GM12878 (cell line): ENCODE data around the gene NHSL1. TPM values are rescaled to one million over a fixed set of nuclear protein-coding genes. Genes with fewer than 3 reads are reported as not detected.

Experiments used
- ATAC-seq: fragments of 200-7000 bp; cut with Tn5 transposase; 3 replicates; pipeline ENCODE4 v1.9.1; 2020; ENCODE audit warnings: mild to moderate bottlenecking, moderate library complexity
- BruUV-seq: library from RNA; stranded (reverse); fragments of 400-500 nt; replicated peaks from 2 replicates; lab custom pipeline; 2021; lab: Mats Ljungman, UMichigan
- CTCF ChIA-PET: fragments of 300-600 bp; sonication (Branson Sonifier 250); formaldehyde crosslinking; extraction: SDS; loops from one replicate; lab custom pipeline; 2021; ENCODE audit warnings: inconsistent platforms; lab: Yijun Ruan, JAX
- POLR2A ChIA-PET: fragments of 350-600 bp; formaldehyde crosslinking; extraction: SDS; loops from one replicate; lab custom pipeline; 2021; ENCODE audit warnings: inconsistent platforms; lab: Charles Lee
- RAD21 ChIA-PET: fragments of 300-600 bp; sonication (Branson Sonifier 250); formaldehyde crosslinking; loops from one replicate; lab custom pipeline; 2023; ENCODE audit warnings: antibody characterized with exemption; ENCODE audit not compliant: unreplicated experiment; lab: Charles Lee
- SMC1A ChIA-PET: fragments of 300-600 bp; sonication (Branson Sonifier 250); formaldehyde crosslinking; loops from one replicate; lab custom pipeline; 2023; ENCODE audit not compliant: unreplicated experiment, uncharacterized antibody; lab: Charles Lee
- DNase-seq: peaks from one replicate; pipeline ENCODE4 v3.0.0-alpha.2; 2011; ENCODE audit warnings: low read depth, low spot score
- FAIRE-seq: peaks from 3 replicates; lab custom pipeline; 2011; peaks lifted over from hg19 to GRCh38; lab: Jason Lieb, UNC
- H2AFZ ChIP-seq: 2 replicates; pipeline ENCODE4 v1.6.0; 2011; ENCODE audit warnings: low read depth, low read length, control low read depth; ENCODE audit not compliant: control insufficient read depth
- H3K27ac ChIP-seq: 2 replicates; pipeline ENCODE4 v1.5.1; 2011; ENCODE audit warnings: control low read depth; ENCODE audit not compliant: control insufficient read depth, insufficient read depth
- H3K27me3 ChIP-seq, 2 experiments: replicated peaks in 1 of 2; 2 replicates each; pipeline versions ENCODE4 v1.6.0 to v1.6.1; 2011; ENCODE audit warnings: low read length in 1 of 2; ENCODE audit not compliant: control insufficient read depth in 2 of 2, insufficient read depth in 2 of 2
- H3K36me3 ChIP-seq, 2 experiments: 2 replicates each; pipeline ENCODE4 v1.5.1; 2011; ENCODE audit warnings: low read length in 1 of 2; ENCODE audit not compliant: control insufficient read depth in 2 of 2, insufficient read depth in 2 of 2
- H3K4me1 ChIP-seq: 2 replicates; pipeline ENCODE4 v1.6.1; 2011; ENCODE audit warnings: mild to moderate bottlenecking, low read length, moderate library complexity, mixed read lengths; ENCODE audit not compliant: control insufficient read depth, insufficient read depth
- H3K4me2 ChIP-seq: 2 replicates; pipeline ENCODE4 v1.6.0; 2011; ENCODE audit warnings: control low read depth; ENCODE audit not compliant: control insufficient read depth, insufficient read depth
- H3K4me3 ChIP-seq: fragments of 200-600 bp; sonication (generic); 2 replicates; pipeline ENCODE4 v1.5.1; 2016
- H3K79me2 ChIP-seq: 2 replicates; pipeline ENCODE4 v1.6.0; 2011; ENCODE audit warnings: low read length; ENCODE audit not compliant: control insufficient read depth, insufficient read depth
- H3K9ac ChIP-seq: 2 replicates; pipeline ENCODE4 v1.8.0; 2011; ENCODE audit warnings: low read length, control low read depth, mixed read lengths; ENCODE audit not compliant: control insufficient read depth, insufficient read depth
- H3K9me3 ChIP-seq: replicated peaks from 3 replicates; pipeline ENCODE4 v1.5.1; 2011; ENCODE audit warnings: mild to moderate bottlenecking, low read length; ENCODE audit not compliant: control insufficient read depth, insufficient read depth
- H4K20me1 ChIP-seq: 2 replicates; pipeline ENCODE4 v1.6.0; 2011; ENCODE audit not compliant: control insufficient read depth, insufficient read depth
- E2F8 ChIP-seq: fragments of 450-650 bp; IDR thresholded peaks from 2 replicates; pipeline ENCODE4 v1.6.1; 2018; ENCODE audit warnings: mild to moderate bottlenecking, low read depth, moderate library complexity; ENCODE audit not compliant: partially characterized antibody
- EED ChIP-seq: sonication (generic); IDR thresholded peaks from 2 replicates; pipeline ENCODE4 v1.6.1; 2016; ENCODE audit warnings: antibody characterized with exemption, low read depth
- SMAD5 ChIP-seq: IDR thresholded peaks from 2 replicates; pipeline ENCODE4 v1.6.1; 2016; ENCODE audit warnings: antibody characterized with exemption, low read depth
- SMARCA5 ChIP-seq: fragments of 450-650 bp; IDR thresholded peaks from 2 replicates; pipeline ENCODE4 v1.6.1; 2017; ENCODE audit warnings: mild to moderate bottlenecking
- SPI1 ChIP-seq: IDR thresholded peaks from 2 replicates; pipeline ENCODE4 v1.6.1; 2011; ENCODE audit warnings: low read depth, mild to moderate bottlenecking, low read length, moderate library complexity, borderline replicate concordance; ENCODE audit not compliant: insufficient read depth
- ZBTB4 ChIP-seq: fragments of 450-650 bp; formaldehyde crosslinking; IDR thresholded peaks from 2 replicates; pipeline ENCODE4 v1.4.0; 2022; ENCODE audit warnings: mild to moderate bottlenecking, moderate library complexity
- WGBS: methylation state at CpG from one replicate; pipeline ENCODE4 v1.1.6; 2016; ENCODE audit warnings: low lambda C conversion rate; ENCODE audit not compliant: insufficient replicate concordance, insufficient coverage; ENCODE audit errors: missing lambda C conversion rate; 5-methylcytosine and 5-hydroxymethylcytosine counted together
- in situ Hi-C: fragments of 300-500 bp; cut with MboI; formaldehyde crosslinking; loops from 9 replicates; pipeline ENCODE4 v1.14.3; 2018; ENCODE audit warnings: mixed read lengths
- intact Hi-C: fragments of 100-400 bp; cut with micrococcal nuclease; formaldehyde crosslinking; loops from one replicate; pipeline ENCODE4 v1.14.2; 2022; ENCODE audit not compliant: unreplicated experiment
- polyA plus RNA-seq, 11 experiments: library from polyadenylated mRNA; depleted of rRNA in 4 of 11; unstranded in 6 of 11; stranded (reverse) in 5 of 11; fragments of >200 nt; fragmentation: Nextera tagmentation in 4 of 11; fragmentation: Illumina TruSeq in 1 of 11; extraction: Ambion mirVana in 4 of 11; extraction: Trizol in 1 of 11; gene quantifications; 1 replicate in 1 of 11; 2 replicates in 10 of 11; pipeline versions ENCODE4 v1.2.1 to v1.2.3, GENCODE V29; 2011 to 2016; ENCODE audit warnings: inconsistent platforms in 2 of 11, missing spikeins in 2 of 11, low read depth in 1 of 11
- total RNA-seq, 4 experiments: library from RNA; depleted of rRNA in 3 of 4; stranded (reverse); fragments of >200 nt in 3 of 4; fragmentation: Illumina TruSeq in 1 of 4; extraction: Trizol in 1 of 4; gene quantifications; 2 replicates each; pipeline versions ENCODE4 v1.2.1 to v1.2.3, GENCODE V29; 2013 to 2021

Gene NHSL1
- total and polyA plus RNA-seq, 10 of the 15 experiments (the other 5 are each of a cell fraction or from before 2014, with no cell fraction given): 0.26 to 14.1 (median 0.90) TPM

DNA sequence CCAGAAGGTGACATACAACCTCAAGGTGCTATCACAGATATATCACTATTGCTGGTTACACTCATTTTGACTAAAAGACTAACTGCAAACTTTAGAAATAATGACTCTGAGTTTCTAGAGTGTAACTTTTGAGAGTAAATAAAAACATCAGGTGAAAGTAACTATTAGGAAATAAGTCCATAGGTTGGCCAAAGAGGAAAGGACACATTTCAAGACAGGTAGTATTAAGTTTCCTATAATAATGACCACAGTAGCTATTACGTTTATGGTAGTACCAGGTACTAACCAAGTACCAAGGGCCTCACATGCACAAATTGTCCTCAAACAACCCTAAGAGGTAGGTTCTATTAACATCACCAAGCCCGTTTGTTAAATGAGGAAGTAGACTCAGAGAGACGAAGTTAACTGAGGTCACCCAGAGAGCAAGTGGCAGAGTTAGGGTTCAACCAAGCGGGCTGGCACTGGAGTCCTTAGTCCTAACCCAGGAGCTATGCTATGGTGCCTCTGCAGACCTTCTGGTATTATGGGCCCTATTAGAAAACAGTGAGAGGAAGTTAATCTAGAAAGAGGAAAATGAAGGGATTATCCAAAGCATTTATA, 58.4 kb downstream of the NHSL1 start:
- Histone ChIP-seq H3K9me3 (no peaks in the 10 kb centered on the region), H3K27ac (no peak overlapping the region), H3K27me3 (no peaks in the 10 kb centered on the region), H3K9ac (no peak overlapping the region), H4K20me1 (no peaks in the 10 kb centered on the region), H3K4me1 (no peaks in the 10 kb centered on the region), H3K4me3 (no peak overlapping the region), H3K4me2 (no peak overlapping the region), H2AFZ (no peak overlapping the region), H3K36me3 (no peaks in the 10 kb centered on the region; a peak in 1 of 4 replicates), H3K79me2 (no peaks in the 10 kb centered on the region)
- ChIA-PET SMC1A (interaction anchor here (0.6 to 2.6 kb wide), 11 partner anchors 11 to 327 kb away, joined by 3 to 11 read pairs (median 4); no protein-coding TSS in a partner anchor), CTCF (interaction anchor here (0.9 to 3.5 kb wide), 6 partner anchors 10 to 68 kb away, joined by 3 to 26 read pairs (median 4); no protein-coding TSS in a partner anchor), POLR2A (interaction anchor here (0.7 kb wide), 1 partner anchor 83 kb away, joined by 3 read pairs; no protein-coding TSS in a partner anchor), RAD21 (interaction anchor here (0.8 to 2.8 kb wide), 2 partner anchors 68 to 82 kb away, joined by 3 to 11 read pairs; no protein-coding TSS in a partner anchor)
- ATAC-seq (peak; percentile 62), FAIRE-seq (no peak), DNase-seq (no peak)
- intact Hi-C loops: no loop called here
- no TSS peak for BruUV-seq
- 16% methylated on average over 4 of the region's 4 CpGs for WGBS
- TF ChIP-seq SPI1: peak; percentile 33; the same call in 1 of the 2 replicates
- no peak for TF ChIP-seq E2F8
- TF ChIP-seq ZBTB4 (CRISPR knock-in tag): no peak
- TF ChIP-seq EED: no peak
- no peak for TF ChIP-seq SMAD5
- no peak for TF ChIP-seq SMARCA5
- in situ Hi-C loops: no loop called here
